ENCODE results near the gene TRPV3.

TRPV3 gene

GRCh38 chr17:3546521-3546920 is 11.1 kb downstream of the TRPV3 start:
- DNase-seq (ENCODE audit: low spot score), result no peak

DNA sequence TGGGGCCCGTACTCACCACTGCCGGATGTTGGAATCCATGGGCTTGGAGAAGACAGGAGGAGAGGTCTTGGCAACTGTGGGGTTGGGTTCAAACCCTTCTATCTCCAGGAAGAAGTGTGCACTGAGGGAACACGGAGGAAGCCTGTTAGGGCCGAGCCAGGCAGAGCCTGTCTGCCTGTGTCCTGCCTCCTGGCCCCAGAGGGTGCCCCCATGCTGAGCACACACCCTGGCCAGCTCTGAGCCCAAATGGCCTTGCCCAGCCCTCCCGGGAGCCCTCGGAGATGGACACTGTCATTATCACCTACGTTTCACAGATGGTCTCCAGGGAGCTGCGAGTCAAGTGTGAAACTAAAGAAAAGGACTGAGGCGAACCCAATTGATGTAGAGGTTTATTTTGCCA is 12.5 kb downstream of the TRPV3 start:
- no peak for DNase-seq (ENCODE audit: low spot score)

DNA sequence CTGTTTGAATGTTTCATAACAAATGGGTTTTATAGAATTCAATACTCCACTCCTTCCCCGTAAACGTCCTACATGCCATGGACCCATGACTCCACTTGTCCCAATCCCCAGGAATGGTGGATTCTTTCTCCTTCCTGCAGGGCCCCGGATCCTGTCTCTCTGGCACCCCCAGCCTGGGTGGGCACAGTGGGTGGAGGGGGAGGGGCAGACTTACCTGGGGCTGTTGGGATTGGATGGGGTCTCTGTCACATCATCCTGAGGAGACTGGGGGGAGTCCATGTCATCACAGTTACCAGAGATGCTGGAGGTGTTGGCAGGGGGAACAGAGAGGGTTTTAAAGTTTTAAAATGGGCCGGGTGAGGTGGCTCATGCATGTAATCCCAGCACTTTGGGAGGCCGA is 13.2 kb downstream of the TRPV3 start:
- DNase-seq (ENCODE audit: low spot score), result no peak

DNA sequence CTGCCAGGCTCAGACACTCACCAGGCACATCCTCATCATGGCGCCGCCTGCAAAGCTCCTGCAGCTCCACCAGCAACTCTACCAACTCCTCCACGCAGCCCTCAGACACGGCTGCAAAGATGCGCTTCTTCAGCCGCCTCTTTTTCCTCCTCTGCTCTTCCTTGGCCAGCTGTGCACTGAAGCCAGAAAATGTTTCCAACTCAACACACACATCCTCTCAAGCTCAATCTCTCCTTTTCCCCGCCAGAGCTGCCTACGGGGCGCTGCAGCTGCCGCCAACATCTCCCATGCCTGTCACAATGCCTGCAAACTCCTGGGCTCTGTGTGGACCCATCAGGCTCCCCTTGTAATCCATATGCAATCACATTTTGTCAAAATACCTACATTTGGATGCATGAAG is 14.2 kb downstream of the TRPV3 start:
- DNase-seq (ENCODE audit: low spot score), result no peak

DNA sequence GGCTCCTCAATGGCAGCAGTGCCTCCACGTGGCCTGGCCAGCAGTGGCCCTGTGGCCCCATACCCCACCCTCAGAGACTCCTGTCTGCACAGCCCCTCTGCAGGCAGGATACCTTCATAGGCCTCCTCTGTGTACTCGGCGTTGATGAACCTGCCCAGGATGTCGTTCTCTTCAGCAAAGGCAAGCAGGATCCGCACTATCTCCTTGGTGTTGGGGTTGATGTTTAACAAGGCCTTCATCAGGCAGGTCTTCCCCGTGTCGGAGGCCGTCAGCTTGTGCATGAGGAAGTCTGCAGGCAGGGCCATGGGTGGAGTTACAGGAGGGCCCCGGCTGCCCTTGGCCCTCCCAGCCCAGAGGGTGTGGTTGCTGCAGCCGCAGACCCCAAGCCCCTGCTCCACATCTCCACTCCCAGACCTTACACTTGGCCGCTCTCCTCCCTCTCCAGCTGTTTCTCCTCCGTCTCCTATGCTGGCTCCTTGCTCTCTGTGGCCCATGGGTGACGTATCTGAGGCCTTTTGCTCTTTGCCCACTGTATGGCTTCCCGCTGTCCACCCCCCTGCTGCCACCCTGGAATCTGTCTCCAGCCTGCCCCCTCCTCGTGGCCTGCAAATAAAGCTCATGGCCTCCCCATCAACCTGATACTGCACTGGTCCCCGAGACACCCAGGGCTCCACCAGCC is 15.1 kb downstream of the TRPV3 start:
- no peak for DNase-seq (ENCODE audit: low spot score)

DNA sequence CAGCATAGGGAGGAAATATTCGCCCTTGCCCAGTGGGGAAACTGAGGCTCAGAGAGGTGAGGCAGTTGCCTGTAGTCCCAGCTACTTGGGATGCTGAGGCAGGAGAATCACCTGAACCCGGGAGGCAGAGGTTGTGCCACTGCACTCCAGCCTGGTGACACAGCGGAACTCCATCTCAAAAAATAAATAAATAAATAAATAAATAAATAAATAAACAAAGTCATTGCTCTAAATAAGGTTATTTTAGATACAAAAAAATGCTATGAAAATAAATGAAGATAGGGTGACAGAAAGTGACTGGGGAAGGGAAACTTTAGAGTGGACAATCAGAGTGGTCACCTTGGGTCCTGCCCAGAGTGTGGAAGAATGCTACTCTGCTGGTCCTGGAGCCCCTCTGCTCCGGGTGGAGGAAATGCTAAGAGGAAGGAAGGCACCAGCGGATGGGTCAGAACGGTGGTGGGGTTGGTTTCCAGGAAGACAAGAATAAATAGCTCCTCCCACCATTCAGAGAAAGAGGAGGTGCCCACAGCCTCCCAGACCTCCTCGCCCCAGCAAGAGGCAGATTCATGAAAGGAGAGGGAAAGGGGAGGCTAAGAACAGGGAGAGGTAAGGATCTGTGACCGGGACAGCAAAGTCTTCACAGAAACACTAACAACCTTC is 17.6 kb downstream of the TRPV3 start:
- no peak for DNase-seq (ENCODE audit: low spot score)

DNA sequence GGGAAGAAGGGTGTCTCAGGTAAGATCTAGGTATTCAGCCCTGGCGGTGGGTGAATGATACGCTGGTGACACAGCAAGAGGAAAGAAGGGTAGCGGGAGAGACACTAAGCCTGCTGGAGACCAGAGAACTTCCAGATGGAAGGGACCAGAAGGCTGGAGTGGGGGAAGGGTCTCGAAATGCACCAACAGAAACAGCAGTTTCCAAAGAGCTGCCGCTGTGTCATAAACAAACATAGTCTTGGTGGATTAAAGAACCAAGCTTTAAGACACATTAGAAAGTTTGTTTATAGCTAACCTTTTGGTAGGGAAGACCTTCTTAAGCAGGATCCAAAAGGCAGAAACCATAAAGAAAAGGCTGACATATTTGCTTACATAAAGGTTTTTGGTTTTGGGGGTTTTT is 20.9 kb downstream of the TRPV3 start:
- no peak for DNase-seq (ENCODE audit: low spot score)

DNA sequence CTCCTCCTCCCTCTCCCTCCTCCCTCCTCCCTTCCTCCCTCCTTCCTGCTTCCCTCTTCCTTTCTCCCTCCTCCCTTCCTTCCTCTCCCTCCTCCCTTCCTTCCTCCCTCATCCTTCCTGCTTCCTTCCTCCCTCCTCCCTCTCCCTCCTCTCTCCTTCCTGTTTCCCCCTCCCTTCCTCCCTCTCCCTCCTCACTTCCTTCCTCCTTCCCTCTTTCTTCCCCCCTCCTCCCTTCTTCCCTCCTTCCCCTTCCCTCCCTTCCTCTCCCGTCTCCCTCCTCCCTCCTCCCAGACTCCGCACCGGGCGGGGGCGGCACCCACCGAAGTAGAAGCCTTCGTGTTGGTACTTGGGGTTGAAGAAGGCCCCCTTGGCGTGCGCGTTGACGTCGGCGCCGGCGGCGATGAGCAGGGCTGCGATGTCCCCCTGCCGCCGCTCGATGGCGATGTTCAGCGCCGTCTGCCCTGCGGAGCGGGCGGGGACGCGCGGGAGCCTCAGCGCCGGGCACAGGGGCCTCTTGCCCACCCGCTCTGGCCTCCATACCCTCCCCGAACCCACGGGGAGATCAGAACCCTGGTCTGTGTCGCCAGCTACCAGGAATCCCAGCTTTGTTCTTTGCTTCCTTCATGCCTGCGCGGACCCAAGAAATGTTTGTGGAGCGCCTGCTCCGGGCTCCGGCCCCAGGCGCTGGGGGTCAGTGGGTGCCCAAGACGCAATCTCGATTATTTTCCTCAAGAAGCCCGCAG is 22.2 kb downstream of the TRPV3 start:
- peak; percentile 68 for DNase-seq (ENCODE audit: low spot score)

GRCh38 chr17:3534881-3535252 is 22.7 kb downstream of the TRPV3 start:
- DNase-seq (ENCODE audit: low spot score), result peak; percentile 78

- DNase-seq (ENCODE audit: low spot score), result no peak
Measured at GRCh38 chr17:3533752-3534151, 23.9 kb downstream of the TRPV3 start.

- DNase-seq (ENCODE audit: low spot score), result no peak
Measured at GRCh38 chr17:3532859-3533142, 24.8 kb downstream of the TRPV3 start.

- no peak for DNase-seq (ENCODE audit: low spot score)
Measured at GRCh38 chr17:3532106-3532858, 25.3 kb downstream of the TRPV3 start.

GRCh38 chr17:3531266-3532101 is 26.1 kb downstream of the TRPV3 start:
- peak; percentile 99 for DNase-seq (ENCODE audit: low spot score)

- peak; percentile 64 for DNase-seq (ENCODE audit: low spot score)
Measured at GRCh38 chr17:3529817-3530741, 27.5 kb downstream of the TRPV3 start.

GRCh38 chr17:3528880-3529511 is 28.6 kb downstream of the TRPV3 start:
- no peak for DNase-seq (ENCODE audit: low spot score)

- no peak for DNase-seq (ENCODE audit: low spot score)
Measured at GRCh38 chr17:3528403-3528851, 29.2 kb downstream of the TRPV3 start.

- DNase-seq (ENCODE audit: low spot score), result no peak
Measured at GRCh38 chr17:3527896-3528295, 29.7 kb downstream of the TRPV3 start.

DNA sequence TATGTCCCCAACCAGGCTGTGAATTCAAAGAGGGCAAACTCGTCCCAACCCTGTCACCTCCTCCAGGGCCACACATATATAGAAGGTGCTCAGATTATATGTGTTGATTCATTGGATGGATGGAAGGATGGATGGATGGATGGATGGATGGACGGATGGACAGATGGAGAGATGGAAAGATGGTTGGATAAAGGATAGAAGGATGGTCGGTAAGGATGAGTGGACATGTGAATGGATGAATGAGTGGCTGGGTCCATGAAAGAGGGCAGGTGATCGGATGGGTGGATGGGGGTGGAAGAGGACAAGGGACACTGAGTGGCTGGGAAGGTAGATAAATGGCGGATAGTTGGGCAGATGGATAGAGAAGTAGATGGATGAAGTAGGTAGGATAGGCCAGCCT is 30.1 kb downstream of the TRPV3 start:
- DNase-seq (ENCODE audit: low spot score), result no peak

DNA sequence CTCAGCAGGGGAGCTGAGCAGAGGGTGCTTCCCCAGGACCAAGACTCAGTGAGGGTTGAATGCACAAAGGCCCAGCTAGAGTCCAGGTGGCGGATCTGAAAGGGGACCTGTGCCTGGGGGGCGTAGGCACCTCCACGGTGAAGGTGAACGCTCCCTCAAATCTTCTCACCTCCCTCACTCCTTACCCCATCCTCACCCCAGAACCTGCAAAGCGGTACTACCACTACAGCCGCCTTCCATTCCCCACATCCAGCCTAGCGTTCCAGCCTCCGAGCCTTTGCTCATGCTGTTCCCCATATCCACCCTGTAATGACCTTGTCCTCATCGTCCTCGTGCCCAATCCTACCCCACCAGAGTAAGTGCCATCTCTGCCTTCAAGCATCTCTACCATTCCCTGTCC is 30.6 kb downstream of the TRPV3 start:
- DNase-seq (ENCODE audit: low spot score), result no peak

GRCh38 chr17:3526491-3526890 is 31.1 kb downstream of the TRPV3 start:
- no peak for DNase-seq (ENCODE audit: low spot score)

All from pons (tissue), 1 donor.